ENCODE results near the gene PAM16.

The PAM16 gene

DNA sequence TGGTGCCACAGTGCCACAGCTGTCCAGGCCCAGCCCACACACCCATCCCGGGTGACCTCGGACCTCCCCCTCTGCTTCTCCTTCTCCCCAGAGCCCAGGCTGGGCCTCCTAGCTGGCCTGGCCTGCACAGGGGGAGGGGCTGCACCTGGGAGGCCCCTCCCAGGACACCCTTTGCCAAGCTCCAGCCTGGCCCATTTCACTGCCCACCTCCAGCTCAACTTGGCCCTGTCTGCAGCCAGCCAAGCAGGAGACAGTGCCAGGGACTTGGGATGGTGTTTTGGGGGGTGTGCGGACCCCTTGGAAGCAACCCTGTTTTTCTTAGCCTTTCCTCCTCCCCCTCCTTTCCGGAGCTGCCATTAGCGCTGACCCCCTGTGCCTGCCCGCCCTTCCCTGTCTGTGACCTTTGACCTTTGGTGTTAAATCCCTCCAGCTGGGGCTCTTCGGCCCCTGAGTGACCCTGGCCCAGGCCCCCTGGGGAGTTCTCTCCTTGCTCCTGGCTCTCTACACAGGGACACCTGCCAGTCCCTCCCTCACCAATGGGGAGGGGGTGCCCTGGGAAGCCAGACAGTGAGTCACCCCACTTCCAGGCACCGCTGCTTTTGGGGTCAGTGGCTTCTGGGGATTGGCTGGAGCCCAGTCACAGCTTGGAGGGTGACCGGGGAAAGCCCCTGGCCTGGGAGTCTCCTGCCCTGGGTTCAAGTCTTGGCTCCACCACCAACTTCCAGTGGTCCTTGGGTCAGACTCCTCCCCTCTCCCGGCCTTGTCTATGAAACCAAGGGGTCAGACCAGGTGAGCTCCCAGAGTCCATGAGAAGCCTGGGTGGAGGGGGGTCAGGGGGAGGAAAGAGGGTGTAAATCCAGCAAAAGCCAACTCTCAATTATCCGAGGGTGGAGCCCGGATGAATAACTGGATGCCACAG lies 33.3 kb downstream of the PAM16 start:
- DNase-seq: no peak

DNA sequence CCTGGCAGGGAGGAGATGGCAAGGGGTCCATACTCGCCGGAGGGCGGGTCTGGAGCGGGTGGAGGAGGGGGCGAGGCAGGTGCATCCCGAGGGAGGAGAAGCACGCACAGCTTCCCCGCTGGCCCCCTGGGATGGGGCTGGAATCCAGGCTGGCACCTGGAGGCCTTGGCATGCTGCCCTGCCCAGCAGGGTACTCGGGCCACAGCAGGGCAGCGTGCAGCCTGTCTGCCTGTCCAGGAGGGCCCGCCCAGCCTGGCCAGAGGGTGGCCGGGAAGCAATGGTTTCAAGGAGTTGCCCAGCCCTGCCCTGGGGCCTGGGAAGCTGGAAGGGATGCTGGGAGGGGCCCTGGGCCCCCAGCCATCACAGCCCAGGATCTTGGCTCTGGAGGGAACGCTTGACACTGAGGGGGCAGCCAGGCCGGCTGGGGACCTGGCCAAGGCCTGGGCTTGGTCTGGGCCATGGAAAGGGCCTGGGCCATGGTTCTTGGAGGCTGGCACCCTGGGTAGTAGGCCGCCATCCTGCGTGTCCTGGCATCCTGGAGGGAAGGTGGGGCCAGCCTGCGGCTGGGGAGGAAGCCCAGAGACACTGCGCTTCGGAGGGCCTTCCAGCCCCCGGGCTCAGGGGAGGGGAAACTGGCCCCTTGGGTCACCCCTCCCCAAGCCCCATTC lies 34.1 kb downstream of the PAM16 start:
- DNase-seq: peak; percentile 31

GRCh38 chr16:4316108-4316863 lies 34.8 kb downstream of the PAM16 start:
- no peak for DNase-seq

GRCh38 chr16:4315186-4316107 lies 35.7 kb downstream of the PAM16 start, which contains the start of gene GLIS2:
Gene GLIS2 (plus strand): TSS chr16:4316067. CDS start chr16:4332281, 16,214 bp downstream.
- no peak for DNase-seq

DNA sequence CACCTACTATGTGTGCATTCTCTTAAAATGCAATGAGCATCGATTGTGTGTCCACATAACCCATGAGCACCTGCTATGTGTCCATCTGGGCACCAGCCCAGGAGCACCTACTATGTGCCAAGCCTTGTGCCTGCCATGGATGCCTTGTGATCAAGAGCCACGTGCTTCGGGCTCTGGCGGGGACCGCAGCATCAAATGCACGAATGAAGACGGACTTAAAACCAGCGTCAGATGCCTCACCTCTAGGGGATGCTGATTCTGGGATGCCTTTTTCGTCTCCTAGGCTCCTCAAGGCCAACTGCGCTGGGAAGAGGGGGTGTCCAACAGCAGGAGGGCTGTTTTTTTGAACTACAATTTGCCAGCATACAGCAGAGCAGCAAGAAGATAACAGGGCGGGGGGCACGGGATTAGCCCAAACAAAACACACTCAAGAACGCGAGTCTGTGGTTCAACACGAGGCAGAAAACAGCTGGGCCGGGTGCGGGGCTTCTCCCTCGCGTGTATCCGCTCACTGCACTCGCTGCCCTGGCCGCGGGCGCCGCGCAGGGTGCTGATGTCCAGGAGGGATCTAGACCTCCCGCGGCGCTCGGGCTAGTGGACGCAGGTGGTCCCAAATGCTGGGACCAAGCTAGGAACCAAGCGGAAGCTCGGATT lies 36.5 kb downstream of the PAM16 start:
- no peak for DNase-seq

- no peak for DNase-seq
Observed at GRCh38 chr16:4313563-4314531, 37.3 kb downstream of the PAM16 start.

DNA sequence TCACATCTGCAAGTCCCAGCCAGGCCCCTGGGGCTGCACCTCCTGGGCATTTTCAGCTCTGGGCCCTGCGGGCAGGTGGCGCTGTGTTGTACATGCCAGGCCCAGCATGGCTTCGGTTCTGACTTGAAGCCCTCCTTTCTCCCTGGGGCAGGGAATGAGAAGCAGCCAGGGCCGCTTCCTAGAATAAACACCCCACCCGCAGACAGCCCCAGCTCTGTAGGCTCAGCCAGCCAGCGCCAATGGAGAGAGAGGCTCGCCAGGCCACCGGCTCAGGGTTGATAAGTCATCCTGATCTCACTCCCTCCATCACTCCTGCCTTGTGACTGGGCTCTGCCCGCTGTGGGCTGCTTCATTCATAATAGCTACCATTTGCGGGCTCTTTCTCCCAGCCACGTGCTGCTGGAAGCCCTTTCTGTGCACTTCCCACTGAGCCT lies 41.3 kb downstream of the PAM16 start:
- DNase-seq: no peak

GRCh38 chr16:4309102-4309832 lies 41.9 kb downstream of the PAM16 start:
- DNase-seq: no peak

DNA sequence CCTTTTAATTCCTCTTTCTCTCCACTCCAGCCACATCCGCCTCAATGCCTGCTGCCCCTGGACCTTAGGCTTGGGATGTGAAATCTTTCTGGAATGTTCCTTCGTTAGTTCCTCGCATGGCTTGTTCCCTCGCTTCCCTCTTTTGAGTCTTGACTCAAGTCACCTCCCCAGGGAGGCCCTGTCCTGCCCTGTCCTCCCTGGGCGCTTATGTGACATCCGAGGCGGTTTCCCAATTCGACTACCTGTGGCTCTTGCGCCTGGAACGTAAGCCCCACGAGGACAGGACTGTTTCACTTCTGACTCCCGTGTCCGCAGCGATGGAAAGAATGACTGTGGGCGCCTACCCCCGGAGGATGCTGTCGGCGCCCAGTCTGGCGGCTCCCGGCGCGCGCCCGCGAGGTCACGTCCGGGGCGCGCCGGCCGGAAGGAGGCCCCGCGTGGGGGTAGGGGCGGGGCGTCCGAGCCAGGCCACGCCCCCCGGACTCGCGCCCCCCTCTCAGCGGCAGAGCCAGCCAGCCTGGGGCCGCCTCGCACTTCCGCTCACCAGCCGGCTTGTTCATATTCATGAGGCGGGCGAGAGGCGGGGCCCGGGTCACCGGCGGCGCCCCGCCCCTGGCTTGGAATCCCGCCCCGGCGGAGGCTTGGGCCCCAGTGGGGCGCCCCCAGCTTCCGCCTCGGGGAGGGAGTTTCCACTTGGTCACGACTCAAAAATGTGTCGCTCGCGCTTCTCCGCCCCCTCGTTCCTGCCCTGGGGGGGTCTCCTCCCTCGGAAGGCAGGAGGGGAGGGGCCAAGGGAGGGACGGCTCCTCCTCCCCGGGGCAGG lies 43.7 kb downstream of the PAM16 start:
- DNase-seq: peak; percentile 87

GRCh38 chr16:4306470-4307214 lies 44.5 kb downstream of the PAM16 start:
- peak; percentile 76 for DNase-seq

DNA sequence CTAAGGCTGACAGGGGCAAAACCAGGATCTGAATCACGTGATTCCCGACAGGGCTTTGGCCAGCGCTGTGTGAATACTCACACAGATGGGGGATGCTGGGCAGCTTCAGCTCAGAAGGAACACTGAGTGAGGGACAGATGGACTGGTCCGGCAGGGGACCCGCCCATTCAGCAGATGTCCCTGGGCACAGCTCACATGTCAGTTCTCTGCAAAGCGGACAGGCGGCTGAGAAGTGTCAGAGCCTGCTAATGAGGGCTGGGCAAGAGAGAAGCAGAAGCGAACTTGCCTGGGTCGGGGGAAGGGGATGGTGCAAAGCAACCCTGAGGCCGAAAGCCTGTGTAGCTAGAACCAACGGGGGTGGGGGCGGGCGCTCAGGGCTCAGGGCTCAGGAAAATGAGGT lies 47.1 kb downstream of the PAM16 start:
- DNase-seq: no peak

GRCh38 chr16:4301968-4302367 lies 49.2 kb downstream of the PAM16 start:
- DNase-seq: no peak

DNA sequence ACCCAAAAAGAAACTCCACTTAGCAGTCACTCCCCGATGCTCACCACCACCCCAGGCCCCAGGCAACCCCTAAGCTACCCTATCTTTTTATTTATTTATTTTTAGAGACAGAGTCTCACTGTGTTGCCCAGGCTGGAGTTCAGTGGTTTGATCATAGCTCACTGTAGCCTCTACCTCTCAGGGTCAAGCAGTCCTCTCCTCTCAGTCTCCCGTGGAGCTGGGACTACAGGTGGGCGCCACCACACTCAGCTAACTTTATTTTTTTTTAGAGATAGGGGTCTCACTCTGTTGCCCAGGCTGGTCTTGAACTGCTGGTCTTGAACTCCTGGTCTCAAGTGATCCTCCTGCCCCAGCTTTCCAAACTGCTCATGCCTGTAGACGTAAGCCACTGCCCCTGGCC lies 49.9 kb downstream of the PAM16 start:
- no peak for DNase-seq

GRCh38 chr16:4298761-4299522 lies 52.2 kb downstream of the PAM16 start:
- DNase-seq: no peak

DNA sequence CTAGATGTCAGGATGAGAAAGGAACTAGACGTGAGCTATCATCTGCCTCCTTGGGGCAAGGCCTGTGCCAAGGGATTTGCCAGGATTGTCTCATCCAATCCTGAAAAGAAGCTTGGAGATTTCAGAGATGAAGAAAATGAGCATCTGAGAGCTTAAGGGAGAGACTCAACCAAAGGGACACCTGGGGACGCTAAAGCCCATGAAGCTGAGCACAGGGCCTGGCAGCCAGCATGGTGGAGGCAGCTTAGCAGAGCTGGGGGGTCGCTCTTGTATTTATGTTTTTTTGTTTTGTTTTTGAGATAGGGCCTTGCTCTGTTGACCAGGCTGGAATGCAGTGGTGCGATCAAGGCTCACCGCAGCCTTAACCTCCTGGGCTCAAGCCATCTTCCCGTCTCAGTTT lies 53.6 kb downstream of the PAM16 start:
- DNase-seq: no peak

- no peak for DNase-seq
Observed at GRCh38 chr16:4295581-4295980, 55.5 kb downstream of the PAM16 start.

- DNase-seq: peak; percentile 76
Observed at GRCh38 chr16:4293822-4294457, 57.2 kb downstream of the PAM16 start.

All from NCI-H2029 (cell line).